ENCODE data around the gene SUSD4.

The SUSD4 gene

GRCh38 chr1:223228931-223229528 lies 134.9 kb downstream of the SUSD4 start:
- H3K36me3 ChIP-seq (ENCODE audit: control insufficient read depth, insufficient read depth, low read length) = no peaks in the 10 kb centered on the region
- no peaks in the 10 kb centered on the region for H3K27me3 ChIP-seq (ENCODE audit: control insufficient read depth, insufficient read depth, low read length)

DNA sequence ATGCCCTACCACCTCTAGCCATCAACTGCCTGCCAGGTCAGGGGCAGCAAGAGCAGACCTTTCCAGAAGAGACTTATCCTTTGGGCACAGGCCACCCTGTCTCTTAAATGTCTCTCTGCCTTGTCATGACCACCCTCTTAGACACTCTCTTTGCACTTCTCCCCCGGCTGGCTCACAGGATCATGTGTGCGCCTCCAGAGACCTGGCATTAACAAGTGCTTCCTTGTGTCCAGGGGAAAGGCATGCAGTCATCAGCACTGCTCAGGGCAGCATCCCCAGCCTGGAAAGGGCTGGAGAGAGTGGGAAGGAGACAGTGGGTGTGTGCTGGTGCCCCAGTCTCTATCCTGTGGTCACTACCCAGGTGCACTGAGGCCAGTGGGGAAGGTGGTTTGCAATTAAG lies 135.8 kb downstream of the SUSD4 start:
- H3K9ac ChIP-seq (ENCODE audit: low read length) = no peak overlapping the region

More at GRCh38 chr1:223228931-223229528, 134.9 kb downstream of the SUSD4 start:
- no peak overlapping the region for H3K9ac ChIP-seq (ENCODE audit: low read length)
- H3K4me1 ChIP-seq (ENCODE audit: control insufficient read depth, insufficient read depth, low read length) = peaks cover 12% of the 10 kb centered on the region
- H3K9me3 ChIP-seq (ENCODE audit: control insufficient read depth, low read length) = no peaks in the 10 kb centered on the region
- H3K4me3 ChIP-seq (ENCODE audit: low read length) = no peak overlapping the region

GRCh38 chr1:223227486-223228196 lies 136.3 kb downstream of the SUSD4 start:
- H3K36me3 ChIP-seq (ENCODE audit: control insufficient read depth, insufficient read depth, low read length) = no peaks in the 10 kb centered on the region
- H3K9ac ChIP-seq (ENCODE audit: low read length) = no peak overlapping the region
- H3K4me1 ChIP-seq (ENCODE audit: control insufficient read depth, insufficient read depth, low read length) = no peaks in the 10 kb centered on the region
- H3K9me3 ChIP-seq (ENCODE audit: control insufficient read depth, low read length) = no peaks in the 10 kb centered on the region
- no peaks in the 10 kb centered on the region for H3K27me3 ChIP-seq (ENCODE audit: control insufficient read depth, insufficient read depth, low read length)
- H3K4me3 ChIP-seq (ENCODE audit: low read length) = no peak overlapping the region

More for the DNA sequence above, 135.8 kb downstream of the SUSD4 start:
- H3K27me3 ChIP-seq (ENCODE audit: control insufficient read depth, insufficient read depth, low read length) = no peaks in the 10 kb centered on the region
- H3K4me3 ChIP-seq (ENCODE audit: low read length) = no peak overlapping the region
- no peaks in the 10 kb centered on the region for H3K36me3 ChIP-seq (ENCODE audit: control insufficient read depth, insufficient read depth, low read length)
- no peaks in the 10 kb centered on the region for H3K9me3 ChIP-seq (ENCODE audit: control insufficient read depth, low read length)
- peaks cover 3% of the 10 kb centered on the region for H3K4me1 ChIP-seq (ENCODE audit: control insufficient read depth, insufficient read depth, low read length)

DNA sequence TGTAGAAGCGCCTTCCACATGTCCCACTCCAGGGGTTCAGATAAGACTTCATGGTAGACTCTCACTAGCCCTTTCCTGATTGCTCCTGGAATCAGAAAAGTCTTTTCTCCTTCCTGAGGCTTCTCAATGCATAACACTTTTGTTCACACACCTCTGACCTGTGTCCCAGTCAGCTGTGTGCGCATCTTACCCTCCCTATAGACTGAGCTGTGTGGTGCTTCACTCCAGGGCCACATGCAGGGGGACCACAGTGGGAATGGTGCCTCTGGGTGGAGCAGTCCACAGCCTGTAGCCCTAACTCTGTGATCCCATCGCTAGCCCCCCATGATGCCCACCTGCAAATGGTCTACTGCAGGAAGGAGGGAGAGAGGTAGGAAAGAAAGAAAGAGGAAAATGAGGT lies 136.9 kb downstream of the SUSD4 start:
- no peak overlapping the region for H3K9ac ChIP-seq (ENCODE audit: low read length)
- no peaks in the 10 kb centered on the region for H3K36me3 ChIP-seq (ENCODE audit: control insufficient read depth, insufficient read depth, low read length)

GRCh38 chr1:223226271-223226670 lies 137.7 kb downstream of the SUSD4 start:
- H3K4me1 ChIP-seq (ENCODE audit: control insufficient read depth, insufficient read depth, low read length) = no peaks in the 10 kb centered on the region
- H3K27me3 ChIP-seq (ENCODE audit: control insufficient read depth, insufficient read depth, low read length) = no peaks in the 10 kb centered on the region
- no peaks in the 10 kb centered on the region for H3K9me3 ChIP-seq (ENCODE audit: control insufficient read depth, low read length)
- no peak overlapping the region for H3K4me3 ChIP-seq (ENCODE audit: low read length)
- no peak overlapping the region for H3K9ac ChIP-seq (ENCODE audit: low read length)
- H3K36me3 ChIP-seq (ENCODE audit: control insufficient read depth, insufficient read depth, low read length) = no peaks in the 10 kb centered on the region

More for the DNA sequence above, 136.9 kb downstream of the SUSD4 start:
- Histone ChIP-seq H3K9me3 (ENCODE audit: control insufficient read depth, low read length) (no peaks in the 10 kb centered on the region), H3K4me3 (ENCODE audit: low read length) (no peak overlapping the region), H3K27me3 (ENCODE audit: control insufficient read depth, insufficient read depth, low read length) (no peaks in the 10 kb centered on the region), H3K4me1 (ENCODE audit: control insufficient read depth, insufficient read depth, low read length) (no peaks in the 10 kb centered on the region)

- no peaks in the 10 kb centered on the region for H3K27me3 ChIP-seq (ENCODE audit: control insufficient read depth, insufficient read depth, low read length)
- no peaks in the 10 kb centered on the region for H3K4me1 ChIP-seq (ENCODE audit: control insufficient read depth, insufficient read depth, low read length)
- H3K4me3 ChIP-seq (ENCODE audit: low read length) = no peak overlapping the region
- no peak overlapping the region for H3K9ac ChIP-seq (ENCODE audit: low read length)
- H3K36me3 ChIP-seq (ENCODE audit: control insufficient read depth, insufficient read depth, low read length) = no peaks in the 10 kb centered on the region
- H3K9me3 ChIP-seq (ENCODE audit: control insufficient read depth, low read length) = no peaks in the 10 kb centered on the region
These were observed 138.5 kb downstream of the SUSD4 start for GRCh38 chr1:223225481-223225880.

GRCh38 chr1:223225061-223225460 lies 138.9 kb downstream of the SUSD4 start:
- Histone ChIP-seq H3K4me1 (ENCODE audit: control insufficient read depth, insufficient read depth, low read length) (no peaks in the 10 kb centered on the region), H3K9me3 (ENCODE audit: control insufficient read depth, low read length) (no peaks in the 10 kb centered on the region), H3K36me3 (ENCODE audit: control insufficient read depth, insufficient read depth, low read length) (no peaks in the 10 kb centered on the region), H3K9ac (ENCODE audit: low read length) (no peak overlapping the region), H3K4me3 (ENCODE audit: low read length) (no peak overlapping the region), H3K27me3 (ENCODE audit: control insufficient read depth, insufficient read depth, low read length) (no peaks in the 10 kb centered on the region)

- H3K9me3 ChIP-seq (ENCODE audit: control insufficient read depth, low read length) = no peaks in the 10 kb centered on the region
- H3K36me3 ChIP-seq (ENCODE audit: control insufficient read depth, insufficient read depth, low read length) = no peaks in the 10 kb centered on the region
- no peaks in the 10 kb centered on the region for H3K4me1 ChIP-seq (ENCODE audit: control insufficient read depth, insufficient read depth, low read length)
- H3K4me3 ChIP-seq (ENCODE audit: low read length) = no peak overlapping the region
- no peaks in the 10 kb centered on the region for H3K27me3 ChIP-seq (ENCODE audit: control insufficient read depth, insufficient read depth, low read length)
- H3K9ac ChIP-seq (ENCODE audit: low read length) = no peak overlapping the region
These were observed 139.5 kb downstream of the SUSD4 start for GRCh38 chr1:223224465-223224864.

DNA sequence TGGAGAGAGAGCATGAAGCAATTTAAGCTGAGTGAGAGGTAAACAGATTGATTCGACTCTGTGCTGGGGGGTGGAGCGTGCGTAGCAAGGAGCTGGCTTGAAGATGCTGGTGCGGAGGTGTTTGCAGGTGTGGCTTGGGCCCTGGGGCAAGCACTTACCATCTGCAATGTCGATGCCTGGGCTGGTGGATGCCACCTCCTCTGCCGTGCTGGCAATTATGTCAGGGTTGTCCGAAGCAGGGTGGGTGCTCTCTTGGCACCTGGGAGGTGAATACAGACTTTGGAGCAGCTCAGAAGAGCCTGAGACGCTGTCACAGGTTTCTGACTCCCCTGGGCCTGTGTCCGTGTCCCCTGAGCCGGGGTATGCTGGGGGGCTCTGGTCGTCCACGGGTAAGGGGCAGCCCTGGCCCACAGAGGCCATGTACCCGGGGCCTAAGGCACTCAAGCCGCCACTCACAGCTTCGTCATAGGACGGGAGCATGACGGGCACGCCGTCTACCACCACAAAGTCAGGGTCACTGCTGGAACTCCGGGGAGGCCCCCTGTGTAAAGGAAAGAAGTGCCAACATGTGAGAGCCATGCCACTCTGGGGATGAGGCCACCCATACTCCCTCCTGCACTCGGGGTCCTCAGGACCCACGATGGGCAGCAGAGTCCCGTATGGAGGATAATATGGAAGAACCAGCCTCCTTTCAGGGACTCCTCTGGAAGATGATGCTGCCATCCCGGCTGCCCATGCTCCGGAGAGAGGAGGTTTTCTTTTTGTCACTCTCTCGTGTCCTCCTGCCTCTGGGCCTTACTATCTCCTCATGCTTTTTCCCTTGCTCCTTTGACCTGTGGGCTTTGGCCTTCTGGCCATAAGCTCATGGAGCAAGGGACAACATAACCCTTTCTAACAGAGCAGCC lies 140.6 kb downstream of the SUSD4 start:
- no peaks in the 10 kb centered on the region for H3K36me3 ChIP-seq (ENCODE audit: control insufficient read depth, insufficient read depth, low read length)
- no peaks in the 10 kb centered on the region for H3K27me3 ChIP-seq (ENCODE audit: control insufficient read depth, insufficient read depth, low read length)
- H3K9me3 ChIP-seq (ENCODE audit: control insufficient read depth, low read length) = no peaks in the 10 kb centered on the region
- no peak overlapping the region for H3K4me3 ChIP-seq (ENCODE audit: low read length)
- no peaks in the 10 kb centered on the region for H3K4me1 ChIP-seq (ENCODE audit: control insufficient read depth, insufficient read depth, low read length)
- H3K9ac ChIP-seq (ENCODE audit: low read length) = no peak overlapping the region

- Histone ChIP-seq H3K36me3 (ENCODE audit: control insufficient read depth, insufficient read depth, low read length) (no peaks in the 10 kb centered on the region), H3K9me3 (ENCODE audit: control insufficient read depth, low read length) (no peaks in the 10 kb centered on the region), H3K27me3 (ENCODE audit: control insufficient read depth, insufficient read depth, low read length) (no peaks in the 10 kb centered on the region), H3K9ac (ENCODE audit: low read length) (no peak overlapping the region), H3K4me3 (ENCODE audit: low read length) (no peak overlapping the region), H3K4me1 (ENCODE audit: control insufficient read depth, insufficient read depth, low read length) (no peaks in the 10 kb centered on the region)
These were observed 141.6 kb downstream of the SUSD4 start for GRCh38 chr1:223222377-223222776.

DNA sequence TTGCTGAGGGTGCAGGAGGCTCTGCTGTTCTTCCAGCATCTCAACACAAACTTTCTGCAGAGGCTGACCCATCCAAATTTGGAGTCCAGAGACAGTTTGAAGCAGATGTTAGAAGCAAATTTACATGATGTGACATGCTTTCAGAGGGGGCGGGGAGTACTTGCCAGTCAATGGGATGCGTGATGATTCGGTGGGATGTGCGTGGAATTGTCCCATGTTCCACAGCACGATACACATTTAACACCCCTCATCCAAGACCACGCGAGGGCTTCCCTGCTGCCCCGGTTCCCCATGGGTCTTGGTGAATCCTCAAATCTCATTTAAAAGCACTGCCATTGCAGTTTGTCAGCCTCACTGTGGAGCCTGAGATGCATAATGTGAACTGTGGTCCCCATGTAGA lies 142.3 kb downstream of the SUSD4 start:
- Histone ChIP-seq H3K27me3 (ENCODE audit: control insufficient read depth, insufficient read depth, low read length) (no peaks in the 10 kb centered on the region), H3K9ac (ENCODE audit: low read length) (no peak overlapping the region), H3K4me3 (ENCODE audit: low read length) (no peak overlapping the region), H3K36me3 (ENCODE audit: control insufficient read depth, insufficient read depth, low read length) (no peaks in the 10 kb centered on the region), H3K4me1 (ENCODE audit: control insufficient read depth, insufficient read depth, low read length) (no peaks in the 10 kb centered on the region), H3K9me3 (ENCODE audit: control insufficient read depth, low read length) (no peaks in the 10 kb centered on the region)

Data from mucosa of stomach (tissue), 1 donor.